HepG2 (cell line): ENCODE measurements around the gene GTF2H1. TPM values are rescaled to one million over a fixed set of nuclear protein-coding genes. Genes with fewer than 3 reads are reported as not detected.

ENCODE experiments used
- ATM ChIP-seq: fragments of 450-650 bp; IDR thresholded peaks from 2 replicates; pipeline ENCODE4 v1.7.1; 2017; ENCODE audit warnings: mild to moderate bottlenecking, borderline replicate concordance
- MAZ ChIP-seq, 2 experiments: sonication (generic) in 1 of 2; formaldehyde crosslinking in 1 of 2; IDR thresholded peaks; 2 replicates each; pipeline versions ENCODE4 v1.5.0 to v1.6.1; 2012 to 2020; ENCODE audit warnings: low read depth in 2 of 2, mild to moderate bottlenecking in 2 of 2, borderline replicate concordance in 1 of 2, improper control_type of control experiment in 1 of 2, low read length in 1 of 2, missing genetic modification reagents in 1 of 2, moderate library complexity in 1 of 2
- RXRA ChIP-seq: sonication (generic); formaldehyde crosslinking; IDR thresholded peaks from 2 replicates; pipeline ENCODE4 v1.5.1; 2020; ENCODE audit warnings: missing genetic modification reagents
- TBX3 ChIP-seq: fragments of 450-650 bp; IDR thresholded peaks from 2 replicates; pipeline ENCODE4 v1.6.1; 2017; ENCODE audit warnings: antibody characterized with exemption, mild to moderate bottlenecking, inconsistent platforms, borderline replicate concordance
- ZNF34 ChIP-seq: sonication (generic); formaldehyde crosslinking; IDR thresholded peaks from 2 replicates; pipeline ENCODE4 v1.4.0; 2020; ENCODE audit warnings: mild to moderate bottlenecking, missing genetic modification reagents, borderline replicate concordance
- polyA plus RNA-seq, 8 experiments: library from polyadenylated mRNA; depleted of rRNA in 3 of 8; stranded (reverse) in 7 of 8; unstranded in 1 of 8; fragments of >200 nt; fragmentation: Illumina TruSeq in 4 of 8; extraction: Trizol in 4 of 8; gene quantifications; 2 replicates each; pipeline versions ENCODE4 v1.2.1 to v1.2.3, GENCODE V29; 2011 to 2016; ENCODE audit warnings: low read depth in 4 of 8, missing spikeins in 1 of 8, mixed read lengths in 1 of 8; ENCODE audit not compliant: insufficient read depth in 1 of 8
- total RNA-seq, 5 experiments: library from RNA; depleted of rRNA; stranded (reverse); fragments of >200 nt; fragmentation: Illumina TruSeq; extraction: Trizol; gene quantifications; 2 replicates each; pipeline ENCODE4 v1.2.3, GENCODE V29; 2016; ENCODE audit warnings: low read depth in 1 of 5
- TF ChIP-seq, protein P1 (sequence below): IDR thresholded peaks from 2 replicates; pipeline ENCODE4 v1.4.0; 2020; ENCODE audit warnings: mild to moderate bottlenecking, missing genetic modification reagents
- TF ChIP-seq, protein P2 (sequence below): IDR thresholded peaks from 2 replicates; pipeline ENCODE4 v1.6.1; 2016; ENCODE audit warnings: low read depth, missing genetic modification reagents, missing compliant biosample characterization
- TF ChIP-seq, protein P3 (sequence below): sonication (generic); IDR thresholded peaks from 2 replicates; pipeline ENCODE4 v1.6.1; 2016; ENCODE audit warnings: low read depth, borderline replicate concordance

GTF2H1 gene
- total and polyA plus RNA-seq, 2 of the 13 experiments (the other 11 are each of a cell fraction or from before 2014, with no cell fraction given): 15.7 to 51.4 TPM

DNA sequence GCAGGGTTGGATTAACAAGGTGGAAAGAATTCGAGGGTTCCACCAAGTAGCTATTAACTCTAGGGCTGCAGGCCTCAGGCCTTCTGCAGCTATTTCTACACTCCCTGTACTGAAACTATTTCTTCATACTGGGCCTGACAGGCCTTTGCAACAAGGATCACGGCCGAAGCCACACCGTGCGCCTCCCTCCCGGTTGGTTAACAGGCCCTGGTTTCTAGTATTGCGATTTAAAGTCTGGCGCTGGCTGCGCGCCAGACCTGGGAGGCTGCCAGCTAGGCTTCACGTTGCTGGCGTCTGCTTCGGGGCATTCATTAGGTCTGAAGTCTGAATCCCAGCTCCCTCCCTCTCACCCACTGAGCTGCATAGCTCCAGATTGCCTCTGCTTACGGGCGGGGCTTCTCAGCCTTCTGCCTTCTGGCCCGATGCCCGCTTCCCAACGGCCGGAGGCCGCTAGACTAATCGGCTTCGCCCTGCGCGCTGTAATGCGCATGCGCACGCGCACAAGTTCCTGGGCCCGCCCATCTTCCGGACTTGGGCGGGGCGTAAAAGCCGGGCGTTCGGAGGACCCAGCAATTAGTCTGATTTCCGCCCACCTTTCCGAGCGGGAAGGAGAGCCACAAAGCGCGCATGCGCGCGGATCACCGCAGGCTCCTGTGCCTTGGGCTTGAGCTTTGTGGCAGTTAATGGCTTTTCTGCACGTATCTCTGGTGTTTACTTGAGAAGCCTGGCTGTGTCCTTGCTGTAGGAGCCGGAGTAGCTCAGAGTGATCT is 73.6 kb downstream of the GTF2H1 start (continued):
- TF ChIP-seq, protein P1, sequence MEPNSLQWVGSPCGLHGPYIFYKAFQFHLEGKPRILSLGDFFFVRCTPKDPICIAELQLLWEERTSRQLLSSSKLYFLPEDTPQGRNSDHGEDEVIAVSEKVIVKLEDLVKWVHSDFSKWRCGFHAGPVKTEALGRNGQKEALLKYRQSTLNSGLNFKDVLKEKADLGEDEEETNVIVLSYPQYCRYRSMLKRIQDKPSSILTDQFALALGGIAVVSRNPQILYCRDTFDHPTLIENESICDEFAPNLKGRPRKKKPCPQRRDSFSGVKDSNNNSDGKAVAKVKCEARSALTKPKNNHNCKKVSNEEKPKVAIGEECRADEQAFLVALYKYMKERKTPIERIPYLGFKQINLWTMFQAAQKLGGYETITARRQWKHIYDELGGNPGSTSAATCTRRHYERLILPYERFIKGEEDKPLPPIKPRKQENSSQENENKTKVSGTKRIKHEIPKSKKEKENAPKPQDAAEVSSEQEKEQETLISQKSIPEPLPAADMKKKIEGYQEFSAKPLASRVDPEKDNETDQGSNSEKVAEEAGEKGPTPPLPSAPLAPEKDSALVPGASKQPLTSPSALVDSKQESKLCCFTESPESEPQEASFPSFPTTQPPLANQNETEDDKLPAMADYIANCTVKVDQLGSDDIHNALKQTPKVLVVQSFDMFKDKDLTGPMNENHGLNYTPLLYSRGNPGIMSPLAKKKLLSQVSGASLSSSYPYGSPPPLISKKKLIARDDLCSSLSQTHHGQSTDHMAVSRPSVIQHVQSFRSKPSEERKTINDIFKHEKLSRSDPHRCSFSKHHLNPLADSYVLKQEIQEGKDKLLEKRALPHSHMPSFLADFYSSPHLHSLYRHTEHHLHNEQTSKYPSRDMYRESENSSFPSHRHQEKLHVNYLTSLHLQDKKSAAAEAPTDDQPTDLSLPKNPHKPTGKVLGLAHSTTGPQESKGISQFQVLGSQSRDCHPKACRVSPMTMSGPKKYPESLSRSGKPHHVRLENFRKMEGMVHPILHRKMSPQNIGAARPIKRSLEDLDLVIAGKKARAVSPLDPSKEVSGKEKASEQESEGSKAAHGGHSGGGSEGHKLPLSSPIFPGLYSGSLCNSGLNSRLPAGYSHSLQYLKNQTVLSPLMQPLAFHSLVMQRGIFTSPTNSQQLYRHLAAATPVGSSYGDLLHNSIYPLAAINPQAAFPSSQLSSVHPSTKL (CRISPR knock-in tag): peak; percentile 40; the same call in 1 of the 2 replicates
- TF ChIP-seq ATM (no peak), RXRA (peak; percentile 44; the same call in 1 of the 2 replicates), ZNF34 (CRISPR knock-in tag) (peak; percentile 66; the same call in 1 of the 2 replicates), TBX3 (no peak), MAZ (IDR thresholded peaks at IDR 0.05; ENCODE audit: borderline replicate concordance, low read depth, low read length) (peak; percentile 57; the same call in 1 of the 2 replicates), MAZ (CRISPR knock-in tag; IDR thresholded peaks at IDR 0.05; ENCODE audit: low read depth) (0 out of 2 replicates have a peak, but pooled peaks have one; percentile 73)
- TF ChIP-seq, protein P2, sequence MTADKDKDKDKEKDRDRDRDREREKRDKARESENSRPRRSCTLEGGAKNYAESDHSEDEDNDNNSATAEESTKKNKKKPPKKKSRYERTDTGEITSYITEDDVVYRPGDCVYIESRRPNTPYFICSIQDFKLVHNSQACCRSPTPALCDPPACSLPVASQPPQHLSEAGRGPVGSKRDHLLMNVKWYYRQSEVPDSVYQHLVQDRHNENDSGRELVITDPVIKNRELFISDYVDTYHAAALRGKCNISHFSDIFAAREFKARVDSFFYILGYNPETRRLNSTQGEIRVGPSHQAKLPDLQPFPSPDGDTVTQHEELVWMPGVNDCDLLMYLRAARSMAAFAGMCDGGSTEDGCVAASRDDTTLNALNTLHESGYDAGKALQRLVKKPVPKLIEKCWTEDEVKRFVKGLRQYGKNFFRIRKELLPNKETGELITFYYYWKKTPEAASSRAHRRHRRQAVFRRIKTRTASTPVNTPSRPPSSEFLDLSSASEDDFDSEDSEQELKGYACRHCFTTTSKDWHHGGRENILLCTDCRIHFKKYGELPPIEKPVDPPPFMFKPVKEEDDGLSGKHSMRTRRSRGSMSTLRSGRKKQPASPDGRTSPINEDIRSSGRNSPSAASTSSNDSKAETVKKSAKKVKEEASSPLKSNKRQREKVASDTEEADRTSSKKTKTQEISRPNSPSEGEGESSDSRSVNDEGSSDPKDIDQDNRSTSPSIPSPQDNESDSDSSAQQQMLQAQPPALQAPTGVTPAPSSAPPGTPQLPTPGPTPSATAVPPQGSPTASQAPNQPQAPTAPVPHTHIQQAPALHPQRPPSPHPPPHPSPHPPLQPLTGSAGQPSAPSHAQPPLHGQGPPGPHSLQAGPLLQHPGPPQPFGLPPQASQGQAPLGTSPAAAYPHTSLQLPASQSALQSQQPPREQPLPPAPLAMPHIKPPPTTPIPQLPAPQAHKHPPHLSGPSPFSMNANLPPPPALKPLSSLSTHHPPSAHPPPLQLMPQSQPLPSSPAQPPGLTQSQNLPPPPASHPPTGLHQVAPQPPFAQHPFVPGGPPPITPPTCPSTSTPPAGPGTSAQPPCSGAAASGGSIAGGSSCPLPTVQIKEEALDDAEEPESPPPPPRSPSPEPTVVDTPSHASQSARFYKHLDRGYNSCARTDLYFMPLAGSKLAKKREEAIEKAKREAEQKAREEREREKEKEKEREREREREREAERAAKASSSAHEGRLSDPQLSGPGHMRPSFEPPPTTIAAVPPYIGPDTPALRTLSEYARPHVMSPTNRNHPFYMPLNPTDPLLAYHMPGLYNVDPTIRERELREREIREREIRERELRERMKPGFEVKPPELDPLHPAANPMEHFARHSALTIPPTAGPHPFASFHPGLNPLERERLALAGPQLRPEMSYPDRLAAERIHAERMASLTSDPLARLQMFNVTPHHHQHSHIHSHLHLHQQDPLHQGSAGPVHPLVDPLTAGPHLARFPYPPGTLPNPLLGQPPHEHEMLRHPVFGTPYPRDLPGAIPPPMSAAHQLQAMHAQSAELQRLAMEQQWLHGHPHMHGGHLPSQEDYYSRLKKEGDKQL (CRISPR knock-in tag): no peak; the same call in 1 of the 2 replicates
- TF ChIP-seq, protein P3, sequence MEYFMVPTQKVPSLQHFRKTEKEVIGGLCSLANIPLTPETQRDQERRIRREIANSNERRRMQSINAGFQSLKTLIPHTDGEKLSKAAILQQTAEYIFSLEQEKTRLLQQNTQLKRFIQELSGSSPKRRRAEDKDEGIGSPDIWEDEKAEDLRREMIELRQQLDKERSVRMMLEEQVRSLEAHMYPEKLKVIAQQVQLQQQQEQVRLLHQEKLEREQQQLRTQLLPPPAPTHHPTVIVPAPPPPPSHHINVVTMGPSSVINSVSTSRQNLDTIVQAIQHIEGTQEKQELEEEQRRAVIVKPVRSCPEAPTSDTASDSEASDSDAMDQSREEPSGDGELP: 0 out of 2 replicates have a peak, but pooled peaks have one; percentile 25
